SK-N-SH (cell line): ENCODE results near the gene RHBDL1. TPM values are rescaled to one million over a fixed set of nuclear protein-coding genes. Genes with fewer than 3 reads are reported as not detected.

ENCODE experiments used
- CTCF ChIA-PET: fragments of 300-600, 350-600 bp; formaldehyde crosslinking; extraction: SDS; loops from one replicate; lab custom pipeline; 2021; lab: Yijun Ruan, JAX
- POLR2A ChIA-PET: fragments of 350-600 bp; sonication (Branson Sonifier 250); formaldehyde crosslinking; extraction: SDS; loops from one replicate; lab custom pipeline; 2020; ENCODE audit warnings: antibody characterized with exemption, inconsistent platforms; lab: Yijun Ruan, JAX
- DNase-seq: peaks from one replicate; pipeline ENCODE4 v3.0.0; 2012
- H2AFZ ChIP-seq: fragments of 200-600 bp; sonication (generic); 2 replicates; pipeline ENCODE4 v1.8.1; 2016; ENCODE audit warnings: antibody characterized with exemption, mild to moderate bottlenecking, low read depth
- H3F3A ChIP-seq: fragments of 200-600 bp; sonication (generic); replicated peaks from 2 replicates; pipeline ENCODE3; 2016; ENCODE audit warnings: antibody characterized with exemption, mild to moderate bottlenecking; ENCODE audit not compliant: insufficient read depth
- H3K27ac ChIP-seq, 2 experiments: fragments of 200-500 bp in 1 of 2; fragments of 200-600 bp in 1 of 2; sonication (Bioruptor generic) in 1 of 2; sonication (generic), shearing (Covaris generic) in 1 of 2; 2 replicates each; pipeline versions ENCODE4 v1.5.1 to v1.6.1; 2014 to 2016; ENCODE audit warnings: low read depth in 2 of 2, inconsistent platforms in 1 of 2, low read length in 1 of 2, mild to moderate bottlenecking in 1 of 2, mixed read lengths in 1 of 2
- H3K27me3 ChIP-seq: fragments of 200-600 bp; sonication (generic), shearing (Covaris generic); 2 replicates; pipeline ENCODE4 v1.6.1; 2016; ENCODE audit warnings: mixed run types; ENCODE audit not compliant: insufficient read depth
- H3K36me3 ChIP-seq, 2 experiments: fragments of 200-500 bp in 1 of 2; fragments of 200-600 bp in 1 of 2; sonication (Bioruptor generic) in 1 of 2; sonication (generic) in 1 of 2; replicated peaks in 1 of 2; 2 replicates each; pipeline versions ENCODE3 to v1.5.1; 2014 to 2016; ENCODE audit warnings: low read length in 1 of 2, mild to moderate bottlenecking in 1 of 2; ENCODE audit not compliant: insufficient read depth in 2 of 2, control insufficient read depth in 1 of 2
- H3K4me1 ChIP-seq, 2 experiments: fragments of 200-500 bp in 1 of 2; fragments of 200-600 bp in 1 of 2; sonication (Bioruptor generic) in 1 of 2; sonication (generic), shearing (Covaris generic) in 1 of 2; 2 replicates each; pipeline versions ENCODE4 v1.5.1 to v1.6.1; 2014 to 2016; ENCODE audit warnings: low read depth in 1 of 2, low read length in 1 of 2, mixed run types in 1 of 2; ENCODE audit not compliant: insufficient read depth in 2 of 2, control insufficient read depth in 1 of 2
- H3K4me2 ChIP-seq: fragments of 200-600 bp; sonication (generic), shearing (Covaris generic); 2 replicates; pipeline ENCODE4 v1.6.1; 2017; ENCODE audit warnings: mixed run types
- H3K4me3 ChIP-seq, 2 experiments: fragments of 200-500 bp in 1 of 2; fragments of 200-600 bp in 1 of 2; sonication (Bioruptor generic) in 1 of 2; sonication (generic), shearing (Covaris generic) in 1 of 2; 2 replicates each; pipeline versions ENCODE4 v1.5.1 to v1.8.1; 2014 to 2016; ENCODE audit warnings: low read depth in 2 of 2, inconsistent platforms in 1 of 2, low read length in 1 of 2, mild to moderate bottlenecking in 1 of 2, mixed read lengths in 1 of 2, moderate library complexity in 1 of 2
- H3K79me2 ChIP-seq: fragments of 200-600 bp; sonication (generic); 2 replicates; pipeline ENCODE4 v1.8.1; 2017; ENCODE audit warnings: mild to moderate bottlenecking; ENCODE audit not compliant: insufficient read depth
- H3K9ac ChIP-seq: fragments of 200-600 bp; sonication (generic); 2 replicates; pipeline ENCODE4 v1.6.1; 2017; ENCODE audit warnings: mixed run types
- H3K9me2 ChIP-seq: fragments of 200-600 bp; sonication (generic); 2 replicates; pipeline ENCODE4 v1.6.1; 2017; ENCODE audit warnings: mixed run types
- H3K9me3 ChIP-seq: fragments of 200-600 bp; sonication (generic); 2 replicates; pipeline ENCODE4 v1.6.1; 2017; ENCODE audit warnings: mixed run types, mild to moderate bottlenecking, moderate library complexity
- H4K20me1 ChIP-seq: fragments of 200-600 bp; sonication (generic); 2 replicates; pipeline ENCODE4 v1.6.1; 2017; ENCODE audit warnings: mild to moderate bottlenecking, mixed run types; ENCODE audit not compliant: insufficient read depth
- FOSL2 ChIP-seq: IDR thresholded peaks from 2 replicates; pipeline ENCODE4 v1.4.0; 2012; ENCODE audit warnings: low read depth, mild to moderate bottlenecking, moderate library complexity, borderline replicate concordance
- GATA2 ChIP-seq: sonication (generic); formaldehyde crosslinking; IDR thresholded peaks from 2 replicates; pipeline ENCODE4 v1.5.0; 2020; ENCODE audit warnings: mild to moderate bottlenecking, missing genetic modification reagents
- JUND ChIP-seq: IDR thresholded peaks from 2 replicates; pipeline ENCODE4 v1.4.0; 2012
- NFIC ChIP-seq: IDR thresholded peaks from 2 replicates; pipeline ENCODE4 v1.4.0; 2012; ENCODE audit warnings: borderline replicate concordance
- NRF1 ChIP-seq: IDR thresholded peaks from 2 replicates; pipeline ENCODE4 v1.6.1; 2012; ENCODE audit warnings: low read depth, mild to moderate bottlenecking, low read length
- TAF1 ChIP-seq: IDR thresholded peaks from 2 replicates; pipeline ENCODE4 v1.6.1; 2012; ENCODE audit warnings: low read depth, mild to moderate bottlenecking, low read length, moderate library complexity, borderline replicate concordance
- TCF12 ChIP-seq: IDR thresholded peaks from 2 replicates; pipeline ENCODE4 v1.4.0; 2012
- WGBS: methylation state at CpG from one replicate; pipeline ENCODE4 v1.1.6; 2017; ENCODE audit warnings: low lambda C conversion rate; 5-methylcytosine and 5-hydroxymethylcytosine counted together
- polyA plus RNA-seq, 3 experiments: library from polyadenylated mRNA; depleted of rRNA; stranded (reverse); fragments of >200 nt; gene quantifications; 2 replicates each; pipeline ENCODE4 v1.2.3, GENCODE V29; 2012
- TF ChIP-seq, protein P1 (sequence below): IDR thresholded peaks from 2 replicates; pipeline ENCODE4 v1.6.1; 2012; ENCODE audit warnings: mild to moderate bottlenecking, low read depth, low read length, moderate library complexity
- TF ChIP-seq, protein P2 (sequence below): IDR thresholded peaks from 2 replicates; pipeline ENCODE4 v1.4.0; 2012; ENCODE audit warnings: low read depth
- TF ChIP-seq, protein P3 (sequence below): IDR thresholded peaks from 2 replicates; pipeline ENCODE4; 2012
- TF ChIP-seq, protein P4 (sequence below): fragments of 150-350 bp; IDR thresholded peaks from 2 replicates; pipeline ENCODE4 v1.6.1; 2017; ENCODE audit warnings: antibody characterized with exemption, low read length, low read depth, borderline replicate concordance
- TF ChIP-seq, protein P5 (sequence below): IDR thresholded peaks from 2 replicates; pipeline ENCODE4 v1.4.0; 2012; ENCODE audit warnings: low read depth, borderline replicate concordance

RHBDL1 gene
- polyA plus RNA-seq, 1 of the 3 experiments (the other 2 are of a cell fraction) = 4.1 TPM

DNA sequence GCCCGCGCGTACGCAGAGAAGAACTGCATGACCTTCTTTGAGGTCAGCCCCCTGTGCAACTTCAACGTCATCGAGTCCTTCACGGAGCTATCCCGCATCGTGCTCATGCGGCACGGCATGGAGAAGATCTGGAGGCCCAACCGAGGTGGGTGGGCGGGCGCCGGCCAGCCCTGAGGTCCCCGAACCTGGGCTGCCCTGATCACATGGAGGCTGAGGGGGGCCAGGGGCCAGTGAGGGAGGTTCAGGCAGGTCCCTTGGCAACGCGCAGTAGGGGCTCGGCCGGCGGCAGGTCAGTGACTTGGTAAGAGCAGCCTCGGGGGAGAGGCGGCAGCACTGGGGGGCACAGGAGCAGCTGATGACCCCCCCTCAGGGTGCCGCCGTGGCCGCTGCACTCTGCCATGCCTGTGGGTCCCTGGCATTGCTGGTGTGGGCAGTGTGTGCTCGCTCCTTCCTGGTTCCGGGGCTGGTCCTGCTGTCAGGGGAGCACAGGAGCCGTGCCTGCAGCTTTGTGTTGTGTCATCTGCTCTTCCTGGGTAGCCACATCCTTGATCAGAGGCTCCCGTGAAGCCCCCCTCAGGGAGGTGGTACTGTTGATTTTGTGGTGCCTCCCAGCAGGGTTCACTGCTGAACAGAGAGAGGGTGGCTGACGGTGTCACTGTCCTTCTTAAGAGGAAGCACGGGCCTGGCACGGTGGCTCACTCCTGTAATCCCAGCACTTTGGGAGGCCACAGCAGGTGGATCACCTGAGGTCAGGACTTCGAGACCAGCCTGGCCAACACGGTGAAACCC is 49.3 kb upstream of the RHBDL1 start (continued):
- TF ChIP-seq, protein P1, sequence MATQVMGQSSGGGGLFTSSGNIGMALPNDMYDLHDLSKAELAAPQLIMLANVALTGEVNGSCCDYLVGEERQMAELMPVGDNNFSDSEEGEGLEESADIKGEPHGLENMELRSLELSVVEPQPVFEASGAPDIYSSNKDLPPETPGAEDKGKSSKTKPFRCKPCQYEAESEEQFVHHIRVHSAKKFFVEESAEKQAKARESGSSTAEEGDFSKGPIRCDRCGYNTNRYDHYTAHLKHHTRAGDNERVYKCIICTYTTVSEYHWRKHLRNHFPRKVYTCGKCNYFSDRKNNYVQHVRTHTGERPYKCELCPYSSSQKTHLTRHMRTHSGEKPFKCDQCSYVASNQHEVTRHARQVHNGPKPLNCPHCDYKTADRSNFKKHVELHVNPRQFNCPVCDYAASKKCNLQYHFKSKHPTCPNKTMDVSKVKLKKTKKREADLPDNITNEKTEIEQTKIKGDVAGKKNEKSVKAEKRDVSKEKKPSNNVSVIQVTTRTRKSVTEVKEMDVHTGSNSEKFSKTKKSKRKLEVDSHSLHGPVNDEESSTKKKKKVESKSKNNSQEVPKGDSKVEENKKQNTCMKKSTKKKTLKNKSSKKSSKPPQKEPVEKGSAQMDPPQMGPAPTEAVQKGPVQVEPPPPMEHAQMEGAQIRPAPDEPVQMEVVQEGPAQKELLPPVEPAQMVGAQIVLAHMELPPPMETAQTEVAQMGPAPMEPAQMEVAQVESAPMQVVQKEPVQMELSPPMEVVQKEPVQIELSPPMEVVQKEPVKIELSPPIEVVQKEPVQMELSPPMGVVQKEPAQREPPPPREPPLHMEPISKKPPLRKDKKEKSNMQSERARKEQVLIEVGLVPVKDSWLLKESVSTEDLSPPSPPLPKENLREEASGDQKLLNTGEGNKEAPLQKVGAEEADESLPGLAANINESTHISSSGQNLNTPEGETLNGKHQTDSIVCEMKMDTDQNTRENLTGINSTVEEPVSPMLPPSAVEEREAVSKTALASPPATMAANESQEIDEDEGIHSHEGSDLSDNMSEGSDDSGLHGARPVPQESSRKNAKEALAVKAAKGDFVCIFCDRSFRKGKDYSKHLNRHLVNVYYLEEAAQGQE = no peak

DNA sequence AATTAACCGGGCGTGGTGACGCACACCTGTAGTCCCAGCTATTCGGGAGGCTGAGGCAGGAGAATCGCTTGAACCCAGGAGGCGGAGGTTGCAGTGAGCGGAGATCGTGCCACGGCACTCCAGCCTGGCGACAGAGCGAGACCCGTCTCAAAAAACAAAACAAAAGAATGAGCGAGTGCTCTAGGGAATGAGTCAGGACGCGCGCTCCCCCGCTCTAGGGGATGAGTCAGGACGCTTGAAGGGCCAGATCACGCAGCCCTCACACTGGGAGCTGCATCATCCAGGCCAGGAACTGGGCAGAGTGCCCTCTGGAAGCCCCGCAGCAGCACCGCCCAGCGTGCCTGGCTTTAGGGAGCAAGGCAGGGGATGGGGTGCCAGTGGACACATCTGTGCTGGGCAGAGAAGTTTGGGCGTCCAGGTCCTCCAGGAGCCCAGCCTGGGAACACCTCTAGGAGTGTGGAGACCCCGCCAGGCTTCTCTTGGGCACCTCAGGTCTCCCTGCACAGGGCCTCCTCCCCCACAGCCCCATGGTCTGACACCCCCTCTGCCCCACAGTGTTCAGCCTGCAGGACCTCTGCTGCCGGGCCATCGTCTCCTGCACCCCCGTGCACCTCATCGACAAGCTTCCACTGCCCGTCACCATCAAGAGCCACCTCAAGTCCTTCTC is 48.6 kb upstream of the RHBDL1 start:
- TF ChIP-seq, protein P2, sequence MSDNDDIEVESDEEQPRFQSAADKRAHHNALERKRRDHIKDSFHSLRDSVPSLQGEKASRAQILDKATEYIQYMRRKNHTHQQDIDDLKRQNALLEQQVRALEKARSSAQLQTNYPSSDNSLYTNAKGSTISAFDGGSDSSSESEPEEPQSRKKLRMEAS = peak; percentile 86
- no peak for TF ChIP-seq NRF1
- TF ChIP-seq, protein P3, sequence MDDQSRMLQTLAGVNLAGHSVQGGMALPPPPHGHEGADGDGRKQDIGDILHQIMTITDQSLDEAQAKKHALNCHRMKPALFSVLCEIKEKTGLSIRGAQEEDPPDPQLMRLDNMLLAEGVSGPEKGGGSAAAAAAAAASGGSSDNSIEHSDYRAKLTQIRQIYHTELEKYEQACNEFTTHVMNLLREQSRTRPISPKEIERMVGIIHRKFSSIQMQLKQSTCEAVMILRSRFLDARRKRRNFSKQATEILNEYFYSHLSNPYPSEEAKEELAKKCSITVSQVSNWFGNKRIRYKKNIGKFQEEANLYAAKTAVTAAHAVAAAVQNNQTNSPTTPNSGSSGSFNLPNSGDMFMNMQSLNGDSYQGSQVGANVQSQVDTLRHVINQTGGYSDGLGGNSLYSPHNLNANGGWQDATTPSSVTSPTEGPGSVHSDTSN = peak; percentile 31; the same call in 1 of the 2 replicates
- TF ChIP-seq TCF12 = peak; percentile 42; the same call in 1 of the 2 replicates
- TF ChIP-seq NFIC = peak; percentile 85
- peak; percentile 85; the same call in 1 of the 2 replicates for TF ChIP-seq JUND
- no peak for TF ChIP-seq TAF1
- TF ChIP-seq GATA2 = no peak
- TF ChIP-seq FOSL2 = peak; percentile 97
- TF ChIP-seq, protein P1 = no peak
- TF ChIP-seq, protein P4, sequence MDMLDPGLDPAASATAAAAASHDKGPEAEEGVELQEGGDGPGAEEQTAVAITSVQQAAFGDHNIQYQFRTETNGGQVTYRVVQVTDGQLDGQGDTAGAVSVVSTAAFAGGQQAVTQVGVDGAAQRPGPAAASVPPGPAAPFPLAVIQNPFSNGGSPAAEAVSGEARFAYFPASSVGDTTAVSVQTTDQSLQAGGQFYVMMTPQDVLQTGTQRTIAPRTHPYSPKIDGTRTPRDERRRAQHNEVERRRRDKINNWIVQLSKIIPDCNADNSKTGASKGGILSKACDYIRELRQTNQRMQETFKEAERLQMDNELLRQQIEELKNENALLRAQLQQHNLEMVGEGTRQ = no peak
- TF ChIP-seq, protein P5, sequence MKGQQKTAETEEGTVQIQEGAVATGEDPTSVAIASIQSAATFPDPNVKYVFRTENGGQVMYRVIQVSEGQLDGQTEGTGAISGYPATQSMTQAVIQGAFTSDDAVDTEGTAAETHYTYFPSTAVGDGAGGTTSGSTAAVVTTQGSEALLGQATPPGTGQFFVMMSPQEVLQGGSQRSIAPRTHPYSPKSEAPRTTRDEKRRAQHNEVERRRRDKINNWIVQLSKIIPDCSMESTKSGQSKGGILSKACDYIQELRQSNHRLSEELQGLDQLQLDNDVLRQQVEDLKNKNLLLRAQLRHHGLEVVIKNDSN = no peak
- H3K4me2 ChIP-seq = peak overlapping the region; percentile 45; the same call in 1 of the 2 replicates
- CTCF ChIA-PET = interaction anchor here (0.9 to 2.6 kb wide), 2 partner anchors 9 to 21 kb away, joined by 3 to 12 read pairs; partner anchors contain the start of gene METTL26
- H3K36me3 ChIP-seq = peaks cover 0 to 3% of the 10 kb centered on the region in 2 experiments
- peak overlapping the region; percentile 28; the same call in 1 of the 2 replicates for H3K9ac ChIP-seq
- H3K27ac ChIP-seq = peak overlapping the region in 1 of 2 experiments; percentile 91; a peak in 2 of 4 replicates
- H3F3A ChIP-seq = peaks cover 5% of the 10 kb centered on the region
- no peaks in the 10 kb centered on the region for H3K27me3 ChIP-seq
- peaks cover 10 to 39% of the 10 kb centered on the region in 2 experiments; a peak in 3 of 4 replicates for H3K4me1 ChIP-seq
- H3K4me3 ChIP-seq = no peak overlapping the region
- 41% methylated on average over 23 of the region's 29 CpGs for WGBS
- H3K79me2 ChIP-seq = peaks cover 5% of the 10 kb centered on the region; the same call in 1 of the 2 replicates
- H4K20me1 ChIP-seq = no peaks in the 10 kb centered on the region
- no peak overlapping the region for H2AFZ ChIP-seq
- no peaks in the 10 kb centered on the region for H3K9me2 ChIP-seq
- H3K9me3 ChIP-seq = no peaks in the 10 kb centered on the region
- POLR2A ChIA-PET = no interaction called here
- DNase-seq = no peak
